HG03460 (cell line): ENCODE data around the gene RPL27.
A peak's percentile ranks its signal among the peaks of the same experiment; 100 is the strongest.

Experiments
- ATAC-seq: cut with Tn5 transposase; IDR thresholded peaks from one replicate; pipeline ENCODE4 v1.9.1; 2021; ENCODE audit not compliant: unreplicated experiment

Gene RPL27

GRCh38 chr17:43020789-43021740 is 22.8 kb downstream of the RPL27 start:
- no peak for ATAC-seq

GRCh38 chr17:43021741-43022512 is 23.7 kb downstream of the RPL27 start, which contains the start of gene VAT1:
Gene VAT1, minus strand, starts transcription at chr17:43022385. Its CDS starts 63 bp downstream, at chr17:43022322.
- ATAC-seq, result no peak

GRCh38 chr17:43024407-43025289 is 26.4 kb downstream of the RPL27 start, which contains the start of gene RND2:
Gene RND2, plus strand, starts transcription at chr17:43025231. Its CDS starts 117 bp downstream, at chr17:43025348.
- ATAC-seq, result peak; percentile 51

GRCh38 chr17:43025290-43025657 is 27.1 kb downstream of the RPL27 start:
- no peak for ATAC-seq

DNA sequence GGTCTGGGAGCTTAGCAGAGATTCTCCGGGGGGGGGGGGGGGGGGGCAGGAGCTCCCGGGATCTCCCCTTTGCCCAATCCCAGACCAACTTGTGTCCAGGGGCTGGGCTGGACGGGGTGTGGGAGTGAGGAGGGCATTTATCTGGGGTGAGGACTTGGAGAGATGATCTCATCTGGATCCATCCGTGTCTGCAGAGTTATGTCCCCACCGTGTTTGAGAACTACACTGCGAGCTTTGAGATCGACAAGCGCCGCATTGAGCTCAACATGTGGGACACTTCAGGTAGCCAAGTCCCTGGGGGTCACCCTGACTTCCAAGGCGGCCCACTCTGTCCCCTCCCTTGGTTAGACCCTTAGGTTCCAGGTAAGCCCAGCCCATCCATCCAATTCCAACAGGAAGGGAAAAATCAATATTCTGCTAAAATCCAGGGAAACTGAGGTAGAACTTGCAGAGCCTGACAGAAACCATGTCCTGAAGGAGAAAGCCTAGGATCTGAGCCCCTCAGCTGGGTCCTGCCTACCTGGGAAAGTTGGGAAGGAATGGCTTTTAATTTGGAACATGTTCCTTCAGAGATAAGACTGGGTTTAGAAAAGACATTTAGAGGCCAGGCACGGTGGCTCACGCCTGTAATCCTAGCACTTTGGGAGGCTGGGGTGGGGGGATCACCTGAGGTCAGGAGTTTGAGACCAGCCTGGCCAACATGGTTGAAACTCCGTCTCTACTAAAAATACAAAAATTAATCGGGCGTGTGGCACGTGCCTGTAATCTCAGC is 27.7 kb downstream of the RPL27 start:
- no peak for ATAC-seq

- no peak for ATAC-seq
Observed at GRCh38 chr17:43026595-43026994, 28.4 kb downstream of the RPL27 start.

- ATAC-seq, result no peak
Observed at GRCh38 chr17:43027091-43028032, 29.1 kb downstream of the RPL27 start.

DNA sequence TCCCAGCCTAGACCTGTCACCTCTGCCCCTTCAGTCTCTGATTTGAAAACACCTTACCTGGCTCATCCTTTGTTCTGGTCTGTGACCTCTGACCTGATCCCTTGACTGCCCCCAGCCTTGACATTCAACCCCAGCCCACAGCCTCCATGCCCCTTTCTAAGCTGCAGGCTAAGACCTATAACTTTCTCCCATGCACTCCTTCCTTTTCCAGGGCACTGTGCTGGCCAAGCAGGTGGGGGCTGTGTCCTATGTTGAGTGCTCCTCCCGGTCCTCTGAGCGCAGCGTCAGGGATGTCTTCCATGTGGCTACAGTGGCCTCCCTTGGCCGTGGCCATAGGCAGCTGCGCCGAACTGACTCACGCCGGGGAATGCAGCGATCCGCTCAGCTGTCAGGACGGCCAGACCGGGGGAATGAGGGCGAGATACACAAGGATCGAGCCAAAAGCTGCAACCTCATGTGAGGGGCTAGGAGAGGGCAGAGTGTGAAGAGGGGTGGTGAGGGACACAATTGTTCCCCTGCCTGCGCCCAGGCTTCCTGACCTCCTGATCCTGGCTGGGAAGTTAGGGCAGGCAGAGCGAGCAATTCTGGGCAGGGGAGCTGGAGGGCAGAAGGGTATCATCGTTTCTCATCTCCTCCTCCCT is 30.1 kb downstream of the RPL27 start:
- ATAC-seq, result no peak

GRCh38 chr17:43030137-43030767 is 32.0 kb downstream of the RPL27 start:
- no peak for ATAC-seq

GRCh38 chr17:43031666-43032065 is 33.4 kb downstream of the RPL27 start:
- no peak for ATAC-seq

DNA sequence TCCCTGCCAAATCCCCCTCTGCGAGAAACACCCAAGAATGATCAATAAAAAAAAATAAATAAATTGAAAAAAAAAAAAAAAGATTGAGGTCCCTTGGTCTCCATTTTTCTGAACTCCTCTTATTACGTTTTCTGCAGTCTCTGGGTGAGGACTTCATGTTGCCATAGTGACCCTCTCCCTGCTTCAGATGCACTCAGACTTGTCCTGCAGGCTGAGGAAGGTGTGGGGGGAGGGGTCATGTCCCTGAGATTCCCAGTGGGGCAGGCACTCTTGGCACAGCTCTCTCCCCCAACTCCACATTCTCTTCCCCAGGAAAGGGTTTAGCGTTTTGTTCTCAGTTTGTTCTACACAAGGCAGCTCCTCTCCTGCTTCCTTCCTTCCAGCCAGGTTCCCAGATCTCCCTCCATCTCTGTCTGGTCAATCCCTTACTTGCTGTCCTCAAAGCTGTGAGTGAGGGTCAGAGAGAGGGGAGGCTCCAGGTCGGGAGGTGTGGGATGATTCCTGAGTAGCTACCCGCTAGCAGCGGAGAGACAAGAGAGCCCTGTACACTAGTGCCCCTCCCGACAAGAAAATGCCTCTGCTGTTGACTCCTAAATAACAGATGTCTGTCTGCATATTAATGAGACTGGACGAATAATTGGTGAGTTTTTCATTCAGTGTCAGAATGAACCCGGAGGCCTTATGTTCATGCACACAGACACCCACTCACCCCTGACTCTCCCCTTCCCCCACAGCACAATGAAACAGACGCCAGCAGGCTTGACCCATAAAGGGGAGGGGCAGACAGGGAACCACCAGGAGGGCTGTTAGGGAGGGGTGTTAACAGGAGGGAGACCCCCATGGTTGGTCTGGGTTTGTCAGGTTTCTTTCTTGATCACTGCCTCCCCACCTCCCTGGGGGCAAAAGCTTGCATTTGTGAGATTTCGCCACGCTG is 36.0 kb downstream of the RPL27 start:
- no peak for ATAC-seq

- ATAC-seq, result no peak
Observed at GRCh38 chr17:43034894-43035293, 36.7 kb downstream of the RPL27 start.

DNA sequence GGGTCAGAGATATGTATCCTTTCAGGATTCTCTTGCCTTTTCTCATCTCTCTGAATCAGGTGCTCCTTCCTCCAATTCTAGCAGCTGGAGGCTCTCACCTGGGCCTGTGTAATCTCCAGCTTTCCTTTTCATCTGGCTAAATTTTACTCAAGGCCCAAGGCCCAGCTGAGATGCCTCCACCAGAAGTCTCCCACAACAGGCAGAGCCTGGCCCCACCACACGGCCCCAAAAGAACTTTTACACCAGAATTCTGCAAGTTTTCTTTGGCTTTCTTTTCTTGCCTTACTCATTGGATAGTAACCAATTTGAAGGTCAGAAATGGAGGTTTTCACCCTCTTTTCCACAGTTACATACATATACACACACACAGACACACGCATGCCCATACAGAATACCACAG is 41.4 kb downstream of the RPL27 start:
- no peak for ATAC-seq

GRCh38 chr17:43040655-43041054 is 42.4 kb downstream of the RPL27 start:
- ATAC-seq, result no peak

GRCh38 chr17:43042025-43042628 is 43.9 kb downstream of the RPL27 start:
- no peak for ATAC-seq

DNA sequence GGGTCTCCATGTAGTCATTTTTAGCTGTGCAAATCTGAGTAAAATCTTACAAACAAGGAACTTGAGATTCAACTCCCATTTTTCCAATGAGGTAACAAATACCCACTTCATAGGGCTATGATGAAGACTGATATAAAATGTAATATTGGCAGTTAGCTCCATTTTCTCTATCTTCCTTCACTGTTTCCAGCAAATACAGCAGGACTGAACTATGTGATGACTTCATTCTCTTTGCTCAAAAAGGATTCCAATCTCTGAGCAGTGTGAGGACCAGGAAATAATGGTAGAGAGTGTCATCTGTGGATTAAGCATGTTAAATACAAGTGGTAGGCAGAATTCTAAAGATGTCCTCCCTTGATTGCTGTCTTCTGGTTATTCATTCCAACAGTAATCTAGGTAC is 45.1 kb downstream of the RPL27 start:
- no peak for ATAC-seq

GRCh38 chr17:43044024-43044423 is 45.8 kb downstream of the RPL27 start:
- no peak for ATAC-seq
